A549 (cell line): Measurements from ENCODE around the gene NDUFS8. TPM values are rescaled to one million over a fixed set of nuclear protein-coding genes. Genes with fewer than 3 reads are reported as not detected.

Experiments
- ATAC-seq, 2 experiments: fragments of 200-7000 bp in 1 of 2; fragments of >200 bp in 1 of 2; cut with Nextera tagmentation in 1 of 2; cut with Tn5 transposase in 1 of 2; 3 replicates each; pipeline versions ENCODE4 v1.8.0 to v1.9.1; 2018 to 2020; ENCODE audit warnings: mild to moderate bottlenecking in 1 of 2, moderate library complexity in 1 of 2
- CTCF ChIA-PET: fragments of 300-600 bp; sonication (Branson Sonifier 250); formaldehyde crosslinking; extraction: SDS; loops from one replicate; lab custom pipeline; 2021; ENCODE audit warnings: antibody characterized with exemption, inconsistent platforms; lab: Yijun Ruan, JAX
- POLR2A ChIA-PET: fragments of 350-600 bp; formaldehyde crosslinking; extraction: SDS; loops from one replicate; lab custom pipeline; 2021; ENCODE audit warnings: antibody characterized with exemption, inconsistent platforms; lab: Yijun Ruan, JAX
- DNase-seq, 2 experiments: peaks; one replicate each; pipeline versions ENCODE4 v3.0.0 to v3.0.0-alpha.2; 2011 to 2016; ENCODE audit warnings: low read depth in 1 of 2, low spot score in 1 of 2
- FAIRE-seq: peaks from 2 replicates; lab custom pipeline; 2011; peaks lifted over from hg19 to GRCh38; lab: Jason Lieb, UNC
- H3K27ac ChIP-seq, 2 experiments: fragments of >200 bp; sonication (Bioruptor Twin); formaldehyde crosslinking; 3 replicates each; pipeline ENCODE4 v1.5.1; 2016 to 2017
- H3K4me1 ChIP-seq: fragments of >200 bp; sonication (Bioruptor Twin); formaldehyde crosslinking; 3 replicates; pipeline ENCODE4 v1.6.1; 2016
- H3K4me2 ChIP-seq: fragments of >200 bp; sonication (Bioruptor Twin); formaldehyde crosslinking; 3 replicates; pipeline ENCODE4 v1.6.1; 2016
- H3K4me3 ChIP-seq: fragments of >200 bp; sonication (Bioruptor Twin); formaldehyde crosslinking; 3 replicates; pipeline ENCODE4 v1.5.1; 2016
- H3K9me3 ChIP-seq: fragments of >200 bp; sonication (Bioruptor Twin); formaldehyde crosslinking; 3 replicates; pipeline ENCODE4 v1.6.1; 2016
- CBX2 ChIP-seq: fragments of 200-600 bp; sonication (generic); IDR thresholded peaks from 2 replicates; pipeline ENCODE4 v1.6.1; 2016; ENCODE audit warnings: low read depth, mild to moderate bottlenecking, borderline replicate concordance
- CBX8 ChIP-seq: fragments of 200-600 bp; sonication (generic); IDR thresholded peaks from 2 replicates; pipeline ENCODE4 v1.6.1; 2016
- EHF ChIP-seq: fragments of 250-450 bp; sonication (Bioruptor Pico); IDR thresholded peaks from 2 replicates; pipeline ENCODE4 v1.5.0; 2020; ENCODE audit warnings: mild to moderate bottlenecking
- EP300 ChIP-seq, 2 experiments: fragments of >200 bp; sonication (Bioruptor Twin); formaldehyde crosslinking; IDR thresholded peaks; 2 replicates in 1 of 2; 3 replicates in 1 of 2; pipeline ENCODE4 v1.6.1; 2016 to 2017
- FOSB ChIP-seq: fragments of 250-450 bp; sonication (Bioruptor Pico); IDR thresholded peaks from 2 replicates; pipeline ENCODE4 v1.5.0; 2020; ENCODE audit warnings: mild to moderate bottlenecking, moderate library complexity
- HES2 ChIP-seq: fragments of >200 bp; sonication (Bioruptor Twin); formaldehyde crosslinking; IDR thresholded peaks from 2 replicates; pipeline ENCODE4 v1.6.1; 2016
- HEYL ChIP-seq: fragments of 250-450 bp; sonication (Bioruptor Pico); IDR thresholded peaks from 2 replicates; pipeline ENCODE4 v1.8.0; 2021; ENCODE audit warnings: mild to moderate bottlenecking, moderate library complexity
- HMGXB4 ChIP-seq: fragments of 250-450 bp; sonication (Bioruptor Pico); IDR thresholded peaks from 2 replicates; pipeline ENCODE4 v1.5.0; 2021; ENCODE audit warnings: mild to moderate bottlenecking, moderate library complexity, borderline replicate concordance
- MAFK ChIP-seq: fragments of 450-650 bp; IDR thresholded peaks from 2 replicates; pipeline ENCODE4 v1.6.1; 2014; ENCODE audit not compliant: partially characterized antibody
- MAX ChIP-seq: IDR thresholded peaks from 2 replicates; pipeline ENCODE4 v1.6.1; 2012
- MAZ ChIP-seq: fragments of 150-350 bp; IDR thresholded peaks from 2 replicates; pipeline ENCODE4 v1.6.1; 2014; ENCODE audit warnings: antibody characterized with exemption, low read depth, low read length, borderline replicate concordance
- PHF8 ChIP-seq: fragments of 200-600 bp; sonication (generic); IDR thresholded peaks from 2 replicates; pipeline ENCODE4 v1.6.1; 2016; ENCODE audit warnings: low read depth, mild to moderate bottlenecking, antibody characterized with exemption, moderate library complexity, borderline replicate concordance
- RAD21 ChIP-seq, 2 experiments: fragments of >200 bp in 1 of 2; sonication (Bioruptor Twin) in 1 of 2; formaldehyde crosslinking in 1 of 2; IDR thresholded peaks in 1 of 2; conservative IDR thresholded peaks in 1 of 2; 2 replicates in 1 of 2; 3 replicates in 1 of 2; pipeline ENCODE4 v1.6.1; 2012 to 2018; ENCODE audit warnings: inconsistent platforms in 1 of 2
- RARB ChIP-seq: fragments of 250-450 bp; sonication (Bioruptor Pico); IDR thresholded peaks from 2 replicates; pipeline ENCODE4 v1.8.0; 2021; ENCODE audit warnings: mild to moderate bottlenecking, moderate library complexity
- SMC3 ChIP-seq: fragments of >200 bp; sonication (Bioruptor Twin); formaldehyde crosslinking; IDR thresholded peaks from 3 replicates; pipeline ENCODE4 v1.6.1; 2018; ENCODE audit warnings: inconsistent platforms
- SREBF2 ChIP-seq: fragments of 450-650 bp; IDR thresholded peaks from 2 replicates; pipeline ENCODE4 v1.6.1; 2014; ENCODE audit warnings: mild to moderate bottlenecking, moderate library complexity
- ZC3H11A ChIP-seq: fragments of 450-650 bp; IDR thresholded peaks from 2 replicates; pipeline ENCODE4 v1.6.1; 2014; ENCODE audit warnings: antibody characterized with exemption, mild to moderate bottlenecking
- ZFP36 ChIP-seq: fragments of 450-650 bp; IDR thresholded peaks from 2 replicates; pipeline ENCODE4 v1.6.1; 2014; ENCODE audit warnings: borderline replicate concordance; ENCODE audit not compliant: partially characterized antibody
- ZSCAN20 ChIP-seq: fragments of 250-450 bp; sonication (Bioruptor Pico); IDR thresholded peaks from 2 replicates; pipeline ENCODE4 v1.8.0; 2022; ENCODE audit warnings: mild to moderate bottlenecking, moderate library complexity
- WGBS: methylation state at CpG from one replicate; pipeline ENCODE4 v1.1.6; 2017; ENCODE audit errors: missing lambda C conversion rate; 5-methylcytosine and 5-hydroxymethylcytosine counted together
- polyA plus RNA-seq, 4 experiments: library from polyadenylated mRNA; depleted of rRNA in 3 of 4; stranded (reverse); fragments of >200 nt; fragmentation: RNase III in 1 of 4; extraction: RNeasy Plus Mini Kit Qiagen cat#74134 plus additional on column Dnase treatment in 1 of 4; gene quantifications; 2 replicates in 3 of 4; 3 replicates in 1 of 4; pipeline ENCODE4 v1.2.3, GENCODE V29; 2011 to 2017
- TF ChIP-seq, protein P1 (sequence below): IDR thresholded peaks from 2 replicates; pipeline ENCODE4 v1.6.1; 2012; ENCODE audit warnings: low read depth, borderline replicate concordance

Gene NDUFS8
- polyA plus RNA-seq, 2 of the 4 experiments (the other 2 are of a cell fraction): 71.0 to 298 TPM

DNA sequence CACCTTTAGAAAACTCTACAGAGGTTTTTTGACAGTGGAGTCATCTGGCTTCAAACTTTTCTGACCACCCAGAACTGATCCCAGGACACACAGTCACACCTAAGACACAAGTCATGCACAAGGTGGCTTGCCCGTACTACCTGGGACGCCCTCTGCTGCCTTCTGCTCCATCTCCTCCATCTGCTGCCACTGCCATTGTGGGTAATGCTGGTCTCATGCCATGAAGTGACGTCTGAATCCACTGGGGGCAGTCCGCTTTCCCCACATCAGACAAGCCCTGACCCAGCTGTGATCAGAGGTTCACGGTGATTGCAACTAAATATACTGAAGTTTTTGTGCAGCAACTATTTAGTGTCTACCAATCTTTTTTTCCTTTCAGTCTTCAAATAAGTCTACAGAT lies 5.4 kb upstream of the NDUFS8 start:
- WGBS: 84% methylated on average over 5 of the region's 5 CpGs
- Histone ChIP-seq H3K4me2 (no peak overlapping the region), H3K4me3 (no peak overlapping the region), H3K9me3 (no peaks in the 10 kb centered on the region), H3K27ac (peak overlapping the region in 1 of 2 experiments; percentile 98; a peak in 4 of 6 replicates), H3K4me1 (peaks cover 62% of the 10 kb centered on the region)
- no peak for DNase-seq
- POLR2A ChIA-PET: interaction anchor here (1.5 to 5.3 kb wide), 3 partner anchors 11 to 18 kb away, joined by 3 to 37 read pairs (median 11); partner anchors contain the start of gene ALDH3B1
- CTCF ChIA-PET: interaction anchor here (2.6 to 12.3 kb wide), 3 partner anchors 10 to 19 kb away, joined by 11 to 204 read pairs (median 60); partner anchors contain the start of genes ALDH3B1, TCIRG1 and UNC93B1
- TF ChIP-seq RAD21 (conservative IDR thresholded peaks at IDR 0.05 in 1 of 2, IDR thresholded peaks at IDR 0.05 in 1 of 2) (no peak), ZFP36 (no peak), RARB (CRISPR knock-in tag) (no peak), CBX8 (no peak)
- ATAC-seq: no peak
- FAIRE-seq: peak; percentile 81

- 90% methylated on average over 11 of the region's 18 CpGs for WGBS
- Histone ChIP-seq H3K4me1 (peaks cover 52% of the 10 kb centered on the region), H3K4me2 (peak overlapping the region; percentile 82), H3K4me3 (no peak overlapping the region), H3K9me3 (no peaks in the 10 kb centered on the region), H3K27ac (peak overlapping the region; percentile 88 to 98)
- CTCF ChIA-PET: interaction anchor here (0.9 to 12.3 kb wide), 5 partner anchors 11 to 1407 kb away, joined by 3 to 204 read pairs (median 23); partner anchors contain the start of genes ALDH3B1, TCIRG1 and UNC93B1
- TF ChIP-seq SMC3: no peak
- no peak for TF ChIP-seq EP300 (IDR thresholded peaks at IDR 0.05)
- TF ChIP-seq HMGXB4 (CRISPR knock-in tag): no peak
- no peak for TF ChIP-seq MAZ
- no peak for TF ChIP-seq SREBF2
- TF ChIP-seq EHF (CRISPR knock-in tag): no peak
- no peak for TF ChIP-seq PHF8
- TF ChIP-seq MAFK: no peak
- no peak for TF ChIP-seq FOSB
- TF ChIP-seq HES2: no peak
- no peak for TF ChIP-seq ZC3H11A
- TF ChIP-seq ZSCAN20 (CRISPR knock-in tag): no peak
- TF ChIP-seq CBX2: no peak
- TF ChIP-seq HEYL (CRISPR knock-in tag): no peak
- no peak for TF ChIP-seq MAX
- TF ChIP-seq, protein P1, sequence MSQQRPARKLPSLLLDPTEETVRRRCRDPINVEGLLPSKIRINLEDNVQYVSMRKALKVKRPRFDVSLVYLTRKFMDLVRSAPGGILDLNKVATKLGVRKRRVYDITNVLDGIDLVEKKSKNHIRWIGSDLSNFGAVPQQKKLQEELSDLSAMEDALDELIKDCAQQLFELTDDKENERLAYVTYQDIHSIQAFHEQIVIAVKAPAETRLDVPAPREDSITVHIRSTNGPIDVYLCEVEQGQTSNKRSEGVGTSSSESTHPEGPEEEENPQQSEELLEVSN: no peak
- DNase-seq (no peak), FAIRE-seq (no peak), ATAC-seq (no peak)
- POLR2A ChIA-PET: interaction anchor here (0.8 to 5.3 kb wide), 4 partner anchors 10 to 16 kb away, joined by 3 to 37 read pairs (median 12); partner anchors contain the start of genes ALDH3B1 and TCIRG1
Measured at GRCh38 chr11:68026391-68027105, 3.9 kb upstream of the NDUFS8 start.
